GM04504 (cell line): ENCODE data around the gene EIF4E3.

Experiments
- DNase-seq: peaks from one replicate; pipeline ENCODE4 v3.0.0-alpha.2; 2012; ENCODE audit warnings: low read depth

Gene EIF4E3

DNA sequence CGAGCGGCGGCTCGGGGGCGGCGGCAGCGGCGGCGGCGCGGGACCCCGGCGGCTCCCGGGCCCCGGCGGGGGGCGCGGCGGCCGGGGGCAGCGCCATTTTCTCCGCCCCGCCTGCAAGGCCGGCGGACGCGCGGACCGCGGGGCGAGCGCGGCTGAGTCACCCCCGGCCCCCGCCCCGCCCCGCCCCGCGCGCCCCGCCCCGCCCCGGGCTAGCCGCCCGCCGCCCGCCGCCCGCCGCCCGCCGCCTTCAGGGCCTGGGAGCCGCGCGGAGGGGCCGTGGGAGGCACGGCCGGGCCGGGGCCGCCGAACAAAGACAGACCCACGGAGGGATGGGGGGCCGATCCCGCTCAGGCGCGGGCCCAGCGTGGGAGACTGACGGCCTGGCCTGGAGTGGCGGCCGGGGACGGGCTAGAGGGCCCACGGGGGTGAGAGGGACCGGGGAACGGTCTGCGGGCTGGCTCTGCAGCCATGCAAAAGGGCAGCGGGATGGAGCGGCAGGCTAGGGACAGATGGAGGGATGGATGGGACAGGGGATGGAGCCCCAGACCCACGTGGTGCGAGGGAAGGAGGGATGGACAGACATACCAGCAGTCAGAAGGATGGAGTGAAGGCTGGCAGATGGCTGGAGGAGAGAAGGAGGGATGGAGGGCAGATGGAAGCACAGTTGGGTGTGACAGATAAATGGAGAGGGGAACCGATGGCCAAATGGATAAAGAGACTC lies at the start of gene EIF4E3:
Gene EIF4E3, minus strand, starts transcription at position 132 of the 721 bp plus-strand sequence. Its CDS starts 35 bp downstream, at position 97.
- DNase-seq = no peak

DNA sequence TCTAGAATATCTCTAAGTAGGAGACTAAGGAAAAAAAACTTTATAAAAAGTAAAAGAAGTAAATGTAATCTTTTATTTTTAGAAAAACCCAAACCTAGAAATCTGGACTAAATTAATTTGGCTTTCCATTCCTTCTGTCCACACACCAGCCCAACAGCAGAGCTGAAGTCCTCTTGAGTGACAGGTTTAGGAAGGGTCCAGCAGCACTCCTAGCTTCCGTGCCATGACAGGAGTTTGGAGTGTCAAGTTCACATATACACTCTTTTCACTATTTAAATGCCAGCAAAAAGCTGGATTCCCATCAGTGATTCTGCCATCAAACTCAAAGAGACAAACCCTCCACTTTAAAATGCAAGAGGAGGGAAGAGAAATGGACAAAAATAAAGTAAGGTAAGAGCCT lies 46.7 kb upstream of the EIF4E3 start:
- no peak for DNase-seq

DNA sequence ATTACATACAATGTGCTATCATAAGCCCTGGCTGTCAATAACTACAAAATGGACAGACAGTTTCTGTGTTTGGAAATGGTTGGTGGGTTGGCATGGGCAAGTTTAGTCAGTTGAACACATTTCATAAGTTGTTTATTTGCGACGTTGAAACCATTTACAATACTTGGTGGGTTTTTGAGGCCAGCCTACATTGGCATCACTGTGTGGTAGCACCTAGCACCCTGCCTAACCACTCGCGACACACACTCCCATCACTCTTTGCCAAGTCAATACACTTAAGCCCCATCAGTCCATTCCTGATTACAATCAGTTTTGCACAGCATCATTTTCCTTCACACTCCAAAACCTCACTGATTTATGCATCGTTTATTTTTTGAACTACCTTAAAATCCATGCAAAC lies 45.9 kb upstream of the EIF4E3 start:
- DNase-seq = no peak

DNA sequence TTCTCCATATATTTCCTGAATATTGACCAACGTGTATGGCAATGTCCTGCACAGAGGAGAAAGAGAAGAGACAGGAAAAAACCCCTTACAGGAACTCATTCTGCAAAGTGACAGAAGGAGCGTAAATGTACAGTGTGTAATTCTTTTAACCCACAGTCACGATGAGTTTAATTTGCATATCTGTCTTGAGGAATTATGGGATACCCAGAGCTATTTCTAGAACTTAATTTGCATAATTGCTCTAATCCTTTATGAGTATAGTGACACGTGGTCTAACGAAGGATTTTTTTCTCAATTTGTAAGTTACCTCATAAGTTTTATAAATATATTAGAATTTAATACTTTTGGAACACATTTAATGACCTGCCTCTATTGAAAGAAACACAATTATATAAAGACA lies 38.2 kb upstream of the EIF4E3 start:
- DNase-seq = no peak

DNA sequence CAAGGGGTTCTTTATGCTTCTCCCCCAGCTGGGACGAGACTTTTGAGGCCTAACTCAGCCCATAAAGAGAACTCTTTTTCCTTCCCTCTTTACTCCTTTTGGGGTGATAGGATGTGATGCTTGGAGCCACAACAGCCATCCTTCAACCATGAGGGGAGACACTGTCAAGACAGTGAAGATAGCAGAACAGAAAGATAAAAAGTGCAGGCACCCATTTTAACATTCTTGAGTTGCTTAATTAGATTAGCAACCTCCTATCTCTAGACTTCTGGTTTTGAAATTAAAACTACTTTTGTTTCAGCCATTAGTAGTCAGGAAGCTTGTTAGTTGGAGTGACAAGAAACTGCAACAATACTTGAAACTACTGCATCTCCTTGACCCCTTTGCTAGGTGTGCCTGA lies 34.9 kb upstream of the EIF4E3 start:
- no peak for DNase-seq

DNA sequence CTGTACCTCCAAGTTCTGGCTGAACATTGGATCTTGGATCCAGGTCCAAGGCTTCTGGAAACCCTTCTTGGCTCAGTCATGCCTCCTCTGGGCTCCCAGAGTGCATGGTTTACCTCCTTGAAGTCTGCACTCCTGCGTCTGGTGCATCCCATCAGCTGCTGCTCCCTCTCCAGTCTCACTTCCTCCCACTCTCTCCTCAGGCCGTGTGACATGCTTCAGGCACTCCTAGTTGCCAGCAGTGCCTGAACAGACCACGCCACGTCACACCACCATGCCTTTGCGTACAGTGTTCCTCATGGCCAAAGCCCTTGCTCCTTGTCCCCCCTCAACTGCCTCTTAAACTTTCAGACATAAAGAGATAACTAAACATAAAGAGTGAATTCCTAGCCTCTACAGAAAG lies 34.2 kb upstream of the EIF4E3 start:
- no peak for DNase-seq

DNA sequence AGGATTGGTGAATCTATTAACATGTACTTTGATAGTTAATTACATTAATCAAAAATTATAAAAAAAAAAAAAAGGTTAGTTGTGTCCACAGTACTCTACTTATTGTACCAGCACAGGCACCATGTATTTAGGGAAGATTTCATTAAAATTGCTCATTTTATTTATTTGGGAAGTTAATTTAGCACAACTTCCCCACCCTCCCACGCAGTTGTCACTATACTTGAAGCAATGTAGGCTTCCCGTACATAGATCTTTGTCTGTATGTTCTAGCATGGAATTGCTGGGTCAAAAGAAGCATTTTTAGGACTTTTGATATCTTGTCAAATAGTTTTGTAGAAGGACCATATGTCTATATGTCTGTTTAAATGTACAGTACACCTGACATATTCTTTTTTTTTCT lies 32.9 kb upstream of the EIF4E3 start:
- DNase-seq = no peak

DNA sequence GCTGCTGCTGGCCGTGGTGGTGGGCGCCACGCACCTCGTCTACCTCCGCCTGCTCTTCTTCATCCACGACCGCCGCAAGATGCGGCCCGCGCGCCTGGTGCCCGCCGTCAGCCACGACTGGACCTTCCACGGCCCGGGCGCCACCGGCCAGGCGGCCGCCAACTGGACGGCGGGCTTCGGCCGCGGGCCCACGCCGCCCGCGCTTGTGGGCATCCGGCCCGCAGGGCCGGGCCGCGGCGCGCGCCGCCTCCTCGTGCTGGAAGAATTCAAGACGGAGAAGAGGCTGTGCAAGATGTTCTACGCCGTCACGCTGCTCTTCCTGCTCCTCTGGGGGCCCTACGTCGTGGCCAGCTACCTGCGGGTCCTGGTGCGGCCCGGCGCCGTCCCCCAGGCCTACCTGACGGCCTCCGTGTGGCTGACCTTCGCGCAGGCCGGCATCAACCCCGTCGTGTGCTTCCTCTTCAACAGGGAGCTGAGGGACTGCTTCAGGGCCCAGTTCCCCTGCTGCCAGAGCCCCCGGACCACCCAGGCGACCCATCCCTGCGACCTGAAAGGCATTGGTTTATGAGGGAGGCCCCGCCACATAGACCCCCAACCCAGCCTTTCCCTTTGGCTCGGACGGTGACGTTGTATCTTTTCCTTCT lies 29.5 kb upstream of the EIF4E3 start:
- no peak for DNase-seq

DNA sequence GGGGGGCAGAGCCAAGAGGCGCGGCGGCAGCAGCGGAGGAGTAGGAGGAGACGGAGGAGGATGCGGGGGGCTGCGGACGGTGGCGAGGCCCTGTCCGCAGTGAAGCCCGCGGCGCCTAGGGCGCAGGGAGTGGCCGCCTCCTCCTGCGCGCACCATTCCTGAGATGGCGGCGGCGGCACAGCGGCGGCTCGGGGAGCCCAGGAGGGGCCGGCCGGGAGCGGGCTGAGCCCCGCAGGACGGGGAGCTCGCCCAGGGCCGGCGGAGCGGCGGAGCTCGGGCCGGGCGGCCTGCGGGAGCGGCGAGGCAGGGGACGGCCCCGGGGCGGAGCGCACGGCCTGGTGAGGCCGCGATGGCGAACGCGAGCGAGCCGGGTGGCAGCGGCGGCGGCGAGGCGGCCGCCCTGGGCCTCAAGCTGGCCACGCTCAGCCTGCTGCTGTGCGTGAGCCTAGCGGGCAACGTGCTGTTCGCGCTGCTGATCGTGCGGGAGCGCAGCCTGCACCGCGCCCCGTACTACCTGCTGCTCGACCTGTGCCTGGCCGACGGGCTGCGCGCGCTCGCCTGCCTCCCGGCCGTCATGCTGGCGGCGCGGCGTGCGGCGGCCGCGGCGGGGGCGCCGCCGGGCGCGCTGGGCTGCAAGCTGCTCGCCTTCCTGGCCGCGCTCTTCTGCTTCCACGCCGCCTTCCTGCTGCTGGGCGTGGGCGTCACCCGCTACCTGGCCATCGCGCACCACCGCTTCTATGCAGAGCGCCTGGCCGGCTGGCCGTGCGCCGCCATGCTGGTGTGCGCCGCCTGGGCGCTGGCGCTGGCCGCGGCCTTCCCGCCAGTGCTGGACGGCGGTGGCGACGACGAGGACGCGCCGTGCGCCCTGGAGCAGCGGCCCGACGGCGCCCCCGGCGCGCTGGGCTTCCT lies 28.8 kb upstream of the EIF4E3 start, which contains the start of gene GPR27:
Gene GPR27, plus strand, starts transcription at position 155 of the 909 bp plus-strand sequence. Its CDS starts 195 bp downstream, at position 350.
- DNase-seq = peak; percentile 8

DNA sequence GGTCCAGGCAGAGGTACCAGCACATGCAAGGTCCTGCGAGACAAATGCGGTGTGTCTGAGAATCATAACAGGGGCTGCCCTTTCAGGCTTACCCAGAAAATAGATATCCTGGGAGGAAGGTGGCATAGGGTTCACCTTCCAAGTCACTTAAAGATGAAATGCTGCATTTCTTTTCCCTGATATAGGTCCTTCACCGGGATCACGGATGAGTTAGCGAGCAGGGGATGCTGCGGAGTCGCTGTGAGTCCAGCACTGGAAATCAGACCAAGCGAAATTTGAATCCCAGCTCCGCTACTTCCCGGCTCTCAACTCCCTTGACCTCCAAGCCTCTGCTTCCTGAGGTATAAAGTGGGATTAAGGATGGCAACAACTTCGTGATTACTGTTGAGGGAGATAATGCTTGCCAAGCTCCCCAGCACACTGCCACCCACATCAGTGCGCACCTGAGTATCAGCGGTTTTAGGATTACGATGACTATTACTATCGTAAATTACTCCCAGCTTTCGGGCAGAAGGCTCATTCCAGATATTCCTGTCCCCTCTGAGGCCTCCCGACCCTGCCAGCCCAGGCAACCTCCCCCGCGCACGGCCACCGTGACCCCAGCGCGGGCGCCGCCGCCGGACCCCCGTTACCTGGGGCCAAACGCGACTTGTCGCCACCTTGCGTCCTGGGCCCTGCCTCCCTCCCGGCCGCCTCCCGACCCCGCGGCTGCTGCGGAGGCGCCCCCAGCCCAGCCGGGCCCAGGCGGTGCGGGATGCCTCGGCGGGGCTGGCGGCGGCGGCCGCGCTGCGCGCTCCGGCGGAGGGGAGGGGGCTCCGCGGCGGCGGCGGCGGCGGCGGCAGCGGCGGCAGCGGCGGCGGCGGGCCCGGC lies 27.9 kb upstream of the EIF4E3 start:
- no peak for DNase-seq

DNA sequence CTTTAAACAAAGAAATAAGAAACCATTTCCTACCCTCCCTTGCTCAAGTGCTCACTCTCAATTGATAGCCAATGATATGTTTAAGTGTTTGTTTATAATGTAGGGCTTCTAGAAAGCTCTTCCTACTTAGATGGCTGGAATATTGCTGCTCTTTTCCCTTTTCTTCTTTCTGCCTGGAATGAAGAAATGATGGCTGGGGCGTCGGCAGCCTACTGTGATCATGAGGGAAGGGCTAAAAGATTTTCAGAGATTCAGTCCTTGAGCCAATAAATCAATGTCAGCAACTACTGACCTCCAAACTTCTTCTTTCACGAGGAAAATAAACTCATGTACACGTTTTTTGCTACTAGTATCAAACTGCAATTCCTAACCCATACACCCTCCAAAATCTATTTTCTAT lies 26.4 kb upstream of the EIF4E3 start:
- no peak for DNase-seq

DNA sequence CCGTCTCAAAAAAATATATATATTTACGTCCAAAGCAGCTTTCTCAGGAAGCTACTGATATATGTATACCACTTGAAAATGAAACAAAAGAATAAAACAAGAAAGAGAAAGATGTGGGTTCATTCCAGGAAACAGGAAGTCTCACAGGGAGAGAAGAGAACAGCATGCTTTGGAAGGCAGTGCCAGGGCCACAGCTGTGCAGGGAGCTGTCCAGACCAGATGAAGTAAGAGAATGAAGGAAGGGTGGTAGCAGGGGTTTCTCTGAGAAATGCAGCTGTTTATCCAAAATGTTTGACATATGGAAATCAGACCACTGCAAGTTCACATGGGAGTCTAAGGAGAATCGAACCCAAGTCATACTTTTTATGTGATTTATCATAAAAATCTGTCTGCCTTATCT lies 19.5 kb upstream of the EIF4E3 start:
- no peak for DNase-seq

DNA sequence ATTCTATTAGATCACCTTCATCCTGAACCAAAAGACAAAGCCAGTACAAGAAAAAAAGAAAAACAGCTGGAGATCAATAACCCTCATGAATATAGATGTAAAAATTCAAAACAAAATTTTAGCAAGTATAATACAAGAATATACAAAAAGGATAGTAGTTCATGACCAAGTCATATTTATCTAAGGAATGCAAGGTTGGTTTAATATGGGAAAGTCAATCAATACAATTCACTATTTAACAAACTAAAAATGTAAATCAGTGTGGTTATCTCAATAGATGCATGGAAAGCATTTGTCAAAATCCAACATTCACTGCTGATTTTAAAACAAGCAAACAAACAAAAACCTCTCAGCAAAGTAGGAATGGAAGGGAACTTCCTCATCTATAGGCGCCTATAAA lies 17.4 kb upstream of the EIF4E3 start:
- no peak for DNase-seq

DNA sequence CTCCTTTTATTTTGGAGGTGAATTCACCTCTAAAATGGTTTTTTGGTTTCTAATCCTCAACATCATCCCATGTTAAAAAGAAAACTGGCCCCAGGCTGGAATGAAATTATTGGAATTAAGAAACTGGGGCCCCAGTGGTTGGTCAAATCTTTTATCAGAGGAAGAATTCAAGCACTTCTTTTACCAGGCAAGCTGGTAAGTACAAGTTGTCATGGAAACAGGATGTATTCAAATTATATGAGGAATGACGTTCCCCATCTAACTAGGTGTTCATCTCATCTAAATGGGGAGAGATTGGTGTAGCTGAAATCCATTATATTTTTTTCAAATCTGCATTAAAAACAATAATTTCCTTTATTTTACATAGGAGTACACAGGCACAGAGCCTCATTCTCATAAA lies 9.7 kb upstream of the EIF4E3 start:
- DNase-seq = no peak

DNA sequence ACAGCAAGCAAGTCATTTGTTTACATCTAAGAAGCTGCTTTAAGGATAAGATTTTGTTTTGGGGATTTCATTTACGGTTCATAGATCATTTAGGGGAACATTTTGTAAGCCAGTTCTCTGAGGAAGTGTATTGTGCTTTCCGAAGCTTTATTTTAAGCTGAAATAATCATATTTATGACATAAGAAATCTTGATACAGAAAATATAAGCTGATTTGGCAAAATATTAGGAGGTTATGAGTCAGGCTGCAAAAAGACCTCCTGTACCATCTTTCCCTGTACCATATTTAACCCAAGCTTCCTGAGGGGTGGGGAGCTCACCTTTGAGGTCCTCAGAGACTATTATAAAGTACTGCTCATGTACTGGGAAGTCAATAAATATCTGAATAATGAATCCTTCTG lies 8.1 kb upstream of the EIF4E3 start:
- DNase-seq = no peak

DNA sequence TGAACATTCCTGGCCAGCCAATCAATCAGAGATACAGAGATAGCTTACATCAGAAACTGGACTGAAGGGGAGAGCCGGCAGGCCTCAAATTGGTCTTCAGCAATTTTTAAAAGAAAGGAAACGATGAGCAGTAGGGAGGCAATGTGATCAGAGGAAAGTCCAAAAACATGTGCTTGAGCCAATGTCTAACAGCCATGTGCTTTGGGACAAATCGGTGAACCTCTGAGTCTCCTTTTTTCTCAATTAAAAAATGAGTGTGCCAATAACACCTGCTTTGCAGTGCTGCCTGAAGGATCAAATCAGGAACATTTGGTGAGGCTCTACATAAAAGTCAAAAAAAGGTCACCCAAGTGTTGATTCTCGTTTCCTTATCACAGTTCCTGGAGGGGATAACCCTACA lies 7.4 kb upstream of the EIF4E3 start:
- no peak for DNase-seq

DNA sequence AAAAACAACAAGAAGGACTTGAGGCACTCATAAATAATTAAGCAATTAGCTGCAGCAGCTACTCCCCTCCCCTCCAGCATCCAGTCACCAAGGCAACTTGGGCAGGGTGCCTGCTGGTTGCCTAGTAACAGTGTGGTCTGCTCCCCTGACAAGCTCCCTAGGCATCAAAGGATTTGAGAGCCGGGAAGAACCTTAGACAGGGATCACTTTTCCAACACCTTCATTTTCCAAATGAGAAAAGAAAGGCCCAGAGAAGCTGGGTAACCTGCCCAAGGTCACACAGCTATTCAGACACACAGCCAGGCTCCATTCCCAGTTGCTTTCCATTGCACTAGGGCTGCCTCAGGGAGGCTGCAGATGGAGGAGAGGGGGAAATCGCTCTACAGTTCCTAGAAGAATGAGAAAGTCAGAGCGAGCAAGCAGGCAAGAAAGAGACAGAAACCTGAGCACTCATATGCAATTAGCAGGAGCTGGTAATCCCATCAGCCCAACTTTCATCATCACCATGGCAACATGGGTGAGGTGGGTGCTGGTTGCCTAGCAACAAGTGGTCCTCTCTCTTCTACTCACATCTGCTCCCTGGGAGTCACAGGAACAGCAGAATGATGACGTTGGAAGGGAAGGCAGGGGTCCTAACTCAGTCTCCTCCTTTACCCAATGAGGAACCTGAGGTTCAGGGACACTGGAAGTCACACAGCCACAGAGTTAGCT lies 3.6 kb upstream of the EIF4E3 start:
- DNase-seq = no peak

DNA sequence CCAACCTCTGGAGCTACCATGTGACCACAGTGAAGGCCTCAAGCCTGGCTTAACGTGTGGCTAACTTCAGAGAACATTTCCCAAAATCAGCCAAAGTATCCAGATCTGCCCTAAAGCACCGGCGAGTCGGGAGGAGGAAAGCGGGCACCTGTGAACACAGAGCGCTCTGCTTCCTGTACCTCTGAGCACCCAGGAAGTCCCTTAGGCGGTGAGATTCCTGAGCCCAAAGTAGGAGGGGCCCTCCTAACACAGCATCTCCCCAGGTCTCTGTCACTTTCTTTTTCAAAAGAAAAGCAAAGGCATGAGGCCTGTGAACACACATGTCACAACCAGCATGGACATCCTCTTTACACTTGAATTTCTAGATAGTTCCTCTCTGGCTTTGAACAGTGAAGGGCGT lies 944 bp upstream of the EIF4E3 start:
- no peak for DNase-seq

DNA sequence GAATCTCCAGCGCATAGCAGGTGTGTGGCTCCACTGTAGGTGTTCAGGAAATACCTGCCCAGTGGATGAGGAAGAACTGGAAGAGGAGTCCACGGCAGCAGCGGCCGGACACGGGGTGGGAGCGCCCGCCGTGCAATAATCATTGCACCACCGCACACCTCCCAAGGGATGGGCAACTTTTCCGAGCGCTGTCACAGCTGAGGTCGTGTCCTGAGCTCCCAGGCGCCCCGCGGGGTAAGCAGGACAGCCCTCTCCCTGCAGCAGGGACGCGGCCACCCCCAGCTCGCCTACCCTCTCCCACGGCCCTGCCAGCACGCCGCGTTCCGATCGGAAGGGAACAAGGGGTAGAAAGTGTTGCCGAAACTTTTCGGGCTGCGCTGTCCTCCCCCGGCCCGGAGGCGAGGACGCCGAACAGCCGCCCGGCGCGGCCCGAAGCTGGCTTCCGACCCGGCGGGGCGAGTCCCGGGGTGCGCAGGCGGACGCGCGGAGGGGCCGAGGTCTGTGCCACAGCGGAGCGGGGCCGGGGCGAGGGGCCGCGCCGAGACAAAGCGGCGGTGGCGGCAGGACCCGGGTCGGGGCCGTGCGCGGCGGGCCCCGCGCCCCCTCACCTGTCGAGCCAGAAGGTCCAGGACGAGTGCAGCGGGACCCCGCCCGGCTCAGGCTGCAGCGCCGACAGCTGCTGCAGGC lies 475 bp downstream of the EIF4E3 start:
- DNase-seq = no peak

DNA sequence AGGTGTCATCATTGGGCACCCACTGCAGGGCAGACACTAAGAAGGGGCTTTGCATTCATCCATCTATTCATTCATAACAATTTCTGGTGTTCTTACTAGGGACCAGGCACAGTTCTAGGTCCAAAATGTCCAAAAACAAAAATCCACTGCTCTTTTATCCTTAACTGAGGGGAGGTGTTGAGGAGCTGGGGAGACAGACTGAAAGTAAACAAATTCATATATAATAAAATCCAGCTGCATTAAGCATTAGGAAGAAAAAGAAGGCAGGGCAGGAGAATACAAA lies 1.1 kb downstream of the EIF4E3 start:
- no peak for DNase-seq
